Endothelial cell of umbilical vein (primary cell): ENCODE results near the gene VGLL1. TPM values are rescaled to one million over a fixed set of nuclear protein-coding genes. Genes with fewer than 3 reads are reported as not detected.

ENCODE experiments used
- BruUV-seq: library from RNA; stranded (reverse); fragments of 400-500 nt; replicated peaks from 2 replicates; lab custom pipeline; 2021; lab: Mats Ljungman, UMichigan
- CTCF ChIA-PET: fragments of 300-600, 350-600 bp; sonication (Branson Sonifier 250); formaldehyde crosslinking; loops from one replicate; lab custom pipeline; 2021; ENCODE audit warnings: antibody characterized with exemption, inconsistent platforms; lab: Charles Lee
- POLR2A ChIA-PET: fragments of 300-600, 350-600 bp; sonication (Branson Sonifier 250); formaldehyde crosslinking; loops from one replicate; lab custom pipeline; 2021; ENCODE audit warnings: antibody characterized with exemption, inconsistent platforms; lab: Charles Lee
- DNase-seq: peaks from one replicate; pipeline ENCODE4 v3.0.0-alpha.2; 2011; ENCODE audit warnings: low read depth, low spot score
- FAIRE-seq: peaks from 2 replicates; lab custom pipeline; 2011; peaks lifted over from hg19 to GRCh38; lab: Jason Lieb, UNC
- H2AFZ ChIP-seq: 2 replicates; pipeline ENCODE4 v1.6.0; 2012; ENCODE audit warnings: low read depth, low read length, control low read depth, inconsistent platforms
- H3K27ac ChIP-seq: 2 replicates; pipeline ENCODE4 v1.5.1; 2011; ENCODE audit warnings: low read depth, mild to moderate bottlenecking, control low read depth, low read length, moderate library complexity; ENCODE audit not compliant: insufficient read depth
- H3K27me3 ChIP-seq, 2 experiments: 2 replicates each; pipeline versions ENCODE4 v1.6.0 to v1.6.1; 2011; ENCODE audit warnings: low read length in 2 of 2, mixed read lengths in 1 of 2; ENCODE audit not compliant: control insufficient read depth in 2 of 2, insufficient read depth in 2 of 2
- H3K36me3 ChIP-seq, 2 experiments: 2 replicates in 1 of 2; 3 replicates in 1 of 2; pipeline ENCODE4 v1.5.1; 2011; ENCODE audit warnings: low read length in 2 of 2, mild to moderate bottlenecking in 1 of 2, moderate library complexity in 1 of 2; ENCODE audit not compliant: control insufficient read depth in 2 of 2, insufficient read depth in 2 of 2; ENCODE audit errors: extremely low read depth in 1 of 2
- H3K4me1 ChIP-seq: 3 replicates; pipeline ENCODE4 v1.5.1; 2011; ENCODE audit warnings: mild to moderate bottlenecking, low read length; ENCODE audit not compliant: control insufficient read depth, insufficient read depth; ENCODE audit errors: extremely low read depth
- H3K4me2 ChIP-seq: 2 replicates; pipeline ENCODE4 v1.6.1; 2011; ENCODE audit warnings: low read length, control low read depth, mixed read lengths; ENCODE audit not compliant: insufficient read depth
- H3K4me3 ChIP-seq, 3 experiments: fragments of 200-600 bp in 1 of 3; sonication (generic), shearing (Covaris generic) in 1 of 3; replicated peaks in 1 of 3; 2 replicates each; pipeline ENCODE4 v1.5.1; 2011 to 2016; ENCODE audit warnings: control low read depth in 3 of 3, low read length in 3 of 3, mild to moderate bottlenecking in 2 of 3, inconsistent platforms in 1 of 3, low read depth in 1 of 3, moderate library complexity in 1 of 3; ENCODE audit not compliant: insufficient read depth in 1 of 3
- H3K79me2 ChIP-seq: 2 replicates; pipeline ENCODE4 v1.6.0; 2012; ENCODE audit warnings: low read length, inconsistent platforms; ENCODE audit not compliant: control insufficient read depth, insufficient read depth
- H3K9ac ChIP-seq: replicated peaks from 2 replicates; pipeline ENCODE3; 2011; ENCODE audit warnings: low read length, control low read depth; ENCODE audit not compliant: insufficient read depth; ENCODE audit errors: extremely low read depth
- H3K9me1 ChIP-seq: replicated peaks from 3 replicates; pipeline ENCODE4 v1.6.0; 2011; ENCODE audit warnings: mild to moderate bottlenecking, low read length; ENCODE audit not compliant: control insufficient read depth, insufficient read depth; ENCODE audit errors: extremely low read depth
- H3K9me3 ChIP-seq: replicated peaks from 2 replicates; pipeline ENCODE4 v1.5.1; 2012; ENCODE audit warnings: low read length, inconsistent platforms; ENCODE audit not compliant: control insufficient read depth, insufficient read depth
- H4K20me1 ChIP-seq: replicated peaks from 2 replicates; pipeline ENCODE3; 2011; ENCODE audit warnings: mild to moderate bottlenecking, low read length; ENCODE audit not compliant: control insufficient read depth, insufficient read depth; ENCODE audit errors: extremely low read depth
- CTCF ChIP-seq, 2 donors: IDR thresholded peaks; 1 replicate in 1 of 2; 2 replicates in 1 of 2; pipeline ENCODE4 v1.5.1; 2011; ENCODE audit warnings: low read length in 2 of 2, mild to moderate bottlenecking in 2 of 2, moderate library complexity in 2 of 2, control low read depth in 1 of 2, inconsistent platforms in 1 of 2, low read depth in 1 of 2; ENCODE audit not compliant: insufficient read depth in 1 of 2; ENCODE audit errors: extremely low read depth in 1 of 2
- EZH2 ChIP-seq: IDR thresholded peaks from 2 replicates; pipeline ENCODE4 v1.6.1; 2012; ENCODE audit warnings: borderline replicate concordance, low read depth, mild to moderate bottlenecking, moderate library complexity, low read length, inconsistent platforms; ENCODE audit not compliant: severe bottlenecking
- GATA2 ChIP-seq: IDR thresholded peaks from 2 replicates; pipeline ENCODE4 v1.7.0; 2011; ENCODE audit warnings: low read depth, mild to moderate bottlenecking, moderate library complexity, mixed read lengths, low read length; ENCODE audit not compliant: insufficient read length, insufficient read depth
- JUN ChIP-seq: IDR thresholded peaks from 2 replicates; pipeline ENCODE4 v1.6.1; 2011; ENCODE audit warnings: borderline replicate concordance, low read depth; ENCODE audit not compliant: insufficient read length, insufficient read depth
- MAX ChIP-seq: IDR thresholded peaks from 2 replicates; pipeline ENCODE4 v1.6.1; 2011; ENCODE audit not compliant: insufficient read depth, insufficient read length
- MYC ChIP-seq: IDR thresholded peaks from one replicate; pipeline ENCODE4 v1.6.1; 2011; ENCODE audit warnings: mild to moderate bottlenecking, low read depth, low read length
- POLR2A ChIP-seq: IDR thresholded peaks from 2 replicates; pipeline ENCODE4 v1.6.1; 2012; ENCODE audit warnings: low read depth, mild to moderate bottlenecking, control low read depth, low read length
- POLR2AphosphoS5 ChIP-seq: IDR thresholded peaks from 2 replicates; pipeline ENCODE4 v1.6.1; 2012; ENCODE audit warnings: low read depth, mild to moderate bottlenecking, control low read depth, low read length, moderate library complexity; ENCODE audit not compliant: insufficient read depth
- dilution Hi-C: fragments of 300-500 bp; cut with MboI; formaldehyde crosslinking; loops from one replicate; pipeline ENCODE4 v1.15.0; 2019; ENCODE audit warnings: low sequenced_read_pairs; ENCODE audit not compliant: extremely low pct_ligation_motif_present
- intact Hi-C: fragments of 100-400 bp; cut with micrococcal nuclease; formaldehyde crosslinking; loops from one replicate; pipeline ENCODE4 v1.10.0; 2022
- polyA plus RNA-seq, 4 experiments: library from polyadenylated mRNA; depleted of rRNA in 3 of 4; stranded (reverse) in 3 of 4; unstranded in 1 of 4; fragments of >200 nt; gene quantifications; 2 replicates each; pipeline versions ENCODE4 v1.2.1 to v1.2.3, GENCODE V29; 2011 to 2012; ENCODE audit warnings: missing spikeins in 1 of 4
- total RNA-seq: library from RNA; stranded (reverse); gene quantifications from 2 replicates; pipeline ENCODE4 v1.2.3, GENCODE V29; 2021

The VGLL1 gene
- total and polyA plus RNA-seq, 2 donors (not counting 3 experiments of a cell fraction or from before 2014, with no cell fraction given) = not detected

GRCh38 chrX:136549226-136549625 lies 17.2 kb downstream of the VGLL1 start:
- no peaks in the 10 kb centered on the region for H3K4me1 ChIP-seq
- CTCF ChIA-PET = no interaction called here
- no peaks in the 10 kb centered on the region for H3K79me2 ChIP-seq
- dilution Hi-C loops (no loop called here), intact Hi-C loops (no loop called here)
- H3K9ac ChIP-seq = no peak overlapping the region
- H3K27ac ChIP-seq = no peak overlapping the region
- no peak overlapping the region for H2AFZ ChIP-seq
- H3K4me3 ChIP-seq = no peak overlapping the region
- H3K27me3 ChIP-seq = no peaks in the 10 kb centered on the region
- no peaks in the 10 kb centered on the region for H4K20me1 ChIP-seq
- H3K9me3 ChIP-seq = no peaks in the 10 kb centered on the region
- H3K4me2 ChIP-seq = no peak overlapping the region
- BruUV-seq = no TSS peak
- DNase-seq = no peak
- no peaks in the 10 kb centered on the region for H3K36me3 ChIP-seq
- TF ChIP-seq GATA2 (no peak), POLR2A (no peak), MAX (no peak), JUN (no peak), CTCF (IDR thresholded peaks at IDR 0.05; ENCODE audit: extremely low read depth in 1 of 2, insufficient read depth in 1 of 2, low read depth in 1 of 2, low read length in 2 of 2) (no peak), MYC (no peak), EZH2 (no peak), POLR2AphosphoS5 (no peak)
- no peaks in the 10 kb centered on the region for H3K9me1 ChIP-seq
- FAIRE-seq = no peak
- POLR2A ChIA-PET = no interaction called here
